ENCODE measurements around the gene POU4F3. TPM values are rescaled to one million over a fixed set of nuclear protein-coding genes. Genes with fewer than 3 reads are reported as not detected.

The POU4F3 gene
- total RNA-seq, 2 donors from 2014 or later: not detected

DNA sequence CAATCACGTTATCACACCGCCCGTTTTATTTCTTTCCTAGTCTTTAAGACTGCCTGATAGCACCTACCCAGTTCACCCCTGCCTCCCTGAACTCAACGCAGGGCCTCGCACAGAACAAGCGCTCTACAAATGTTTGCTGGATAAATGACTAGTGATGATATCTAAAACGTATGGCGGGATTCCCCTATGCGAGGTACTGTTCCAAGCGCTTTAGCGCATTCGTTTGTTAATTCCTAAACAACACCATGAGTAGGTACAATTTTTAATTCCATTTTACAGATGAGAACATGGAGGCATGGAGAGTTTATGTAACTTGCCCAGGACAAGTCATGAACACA is 6.6 kb downstream of the POU4F3 start:
- Mint-ChIP-seq H3K4me3 (peak overlapping the region; percentile 29), H3K4me1 (no peaks in the 10 kb centered on the region), H3K27me3 (peaks cover 66% of the 10 kb centered on the region), H3K9me3 (no peaks in the 10 kb centered on the region), H3K36me3 (ENCODE audit: low read depth) (no peaks in the 10 kb centered on the region), H3K27ac (no peak overlapping the region)
- no peak for ATAC-seq (replicated peaks)

DNA sequence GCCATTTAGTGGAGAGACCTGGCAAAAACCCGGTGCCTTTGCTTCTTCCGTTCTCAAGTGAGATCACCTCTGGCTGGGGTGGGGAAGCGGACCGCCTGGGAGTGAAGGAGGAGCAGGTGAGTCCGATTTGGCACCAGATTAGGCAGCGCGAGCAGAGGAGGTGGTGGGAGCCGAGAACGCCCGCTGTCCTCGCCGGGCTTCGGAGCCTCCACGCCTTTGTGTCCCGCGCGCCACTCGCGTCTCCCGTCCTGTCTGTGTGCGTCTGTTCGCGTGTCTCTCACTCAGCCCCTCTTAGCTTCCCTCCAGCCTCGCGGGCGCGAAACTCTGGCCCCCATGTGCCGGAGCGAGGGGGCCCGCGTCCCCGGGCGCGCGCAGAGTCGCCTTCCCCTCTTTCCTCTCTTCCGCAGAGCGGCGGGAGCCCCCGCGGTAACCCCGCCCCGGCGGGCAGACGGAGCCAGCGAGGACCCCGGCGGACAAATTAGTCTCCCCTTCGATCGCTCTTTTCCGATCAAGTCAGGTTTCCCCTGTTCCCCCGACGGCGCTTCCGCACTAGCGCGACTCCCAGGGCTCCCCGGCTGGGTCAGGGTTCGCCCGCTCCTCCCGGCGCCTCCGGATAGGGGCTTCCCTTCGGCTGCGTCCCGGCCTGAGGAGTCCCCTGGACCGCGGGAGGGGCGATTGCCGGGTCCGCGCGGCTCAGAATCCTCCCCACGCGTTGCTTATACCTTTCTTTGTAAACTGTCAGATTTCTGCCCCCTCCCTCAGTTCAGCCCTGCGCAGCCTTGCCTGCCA is 7.1 kb downstream of the POU4F3 start:
- Mint-ChIP-seq H3K27me3 (peaks cover 65% of the 10 kb centered on the region), H3K9me3 (no peaks in the 10 kb centered on the region), H3K36me3 (ENCODE audit: low read depth) (no peaks in the 10 kb centered on the region), H3K4me3 (peak overlapping the region; percentile 29), H3K4me1 (no peaks in the 10 kb centered on the region), H3K27ac (no peak overlapping the region)
- ATAC-seq (replicated peaks): no peak

DNA sequence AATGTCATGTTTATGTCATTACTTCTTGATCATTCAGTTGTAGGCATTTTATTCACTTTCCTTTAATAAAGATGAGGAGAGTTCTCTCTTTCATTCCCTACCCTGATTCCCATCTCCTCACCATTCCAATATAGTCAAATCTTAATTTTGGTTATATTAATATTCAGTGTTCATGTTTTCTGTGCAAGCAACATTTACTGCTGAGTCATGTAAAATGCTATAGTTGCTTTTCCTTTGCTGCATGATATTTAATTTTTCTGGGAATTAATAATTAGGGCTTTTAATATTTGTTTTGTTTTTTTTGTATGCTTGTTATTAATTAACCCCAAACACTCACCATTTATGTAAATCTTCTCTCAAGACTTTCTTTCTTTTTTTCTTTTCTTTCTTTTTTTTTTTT is 18.5 kb downstream of the POU4F3 start:
- H3K36me3 Mint-ChIP-seq (ENCODE audit: low read depth): no peaks in the 10 kb centered on the region
- H3K27ac Mint-ChIP-seq: no peak overlapping the region
- no peaks in the 10 kb centered on the region for H3K4me1 Mint-ChIP-seq

DNA sequence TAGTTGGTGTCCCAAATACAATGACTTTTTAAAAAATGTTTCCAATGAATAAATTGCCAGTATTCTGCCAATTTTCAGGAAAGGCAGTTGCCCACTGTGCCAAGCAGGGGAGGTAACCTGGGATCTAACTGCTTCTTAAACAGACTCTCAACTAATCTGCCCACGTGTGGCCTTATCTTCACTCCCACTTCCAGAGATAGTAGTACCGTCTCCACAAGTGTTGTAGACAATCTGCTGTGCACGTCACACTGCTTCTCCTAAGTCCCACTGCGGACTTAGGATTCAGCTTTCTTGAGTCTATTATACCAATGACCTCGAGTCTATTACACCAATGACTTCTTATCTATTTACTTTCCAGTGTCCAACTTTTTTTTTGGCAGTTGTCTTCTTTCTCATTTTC is 21.2 kb downstream of the POU4F3 start:
- no peaks in the 10 kb centered on the region for H3K9me3 Mint-ChIP-seq
- H3K27me3 Mint-ChIP-seq: peaks cover 40% of the 10 kb centered on the region
- no peak overlapping the region for H3K27ac Mint-ChIP-seq
- no peak for ATAC-seq (replicated peaks)
- no peaks in the 10 kb centered on the region for H3K4me1 Mint-ChIP-seq
- no peak overlapping the region for H3K4me3 Mint-ChIP-seq
- H3K36me3 Mint-ChIP-seq (ENCODE audit: low read depth): no peaks in the 10 kb centered on the region

More for the DNA sequence above, 18.5 kb downstream of the POU4F3 start:
- no peak overlapping the region for H3K4me3 Mint-ChIP-seq
- no peak for ATAC-seq (replicated peaks)
- no peaks in the 10 kb centered on the region for H3K9me3 Mint-ChIP-seq
- peaks cover 28% of the 10 kb centered on the region for H3K27me3 Mint-ChIP-seq

DNA sequence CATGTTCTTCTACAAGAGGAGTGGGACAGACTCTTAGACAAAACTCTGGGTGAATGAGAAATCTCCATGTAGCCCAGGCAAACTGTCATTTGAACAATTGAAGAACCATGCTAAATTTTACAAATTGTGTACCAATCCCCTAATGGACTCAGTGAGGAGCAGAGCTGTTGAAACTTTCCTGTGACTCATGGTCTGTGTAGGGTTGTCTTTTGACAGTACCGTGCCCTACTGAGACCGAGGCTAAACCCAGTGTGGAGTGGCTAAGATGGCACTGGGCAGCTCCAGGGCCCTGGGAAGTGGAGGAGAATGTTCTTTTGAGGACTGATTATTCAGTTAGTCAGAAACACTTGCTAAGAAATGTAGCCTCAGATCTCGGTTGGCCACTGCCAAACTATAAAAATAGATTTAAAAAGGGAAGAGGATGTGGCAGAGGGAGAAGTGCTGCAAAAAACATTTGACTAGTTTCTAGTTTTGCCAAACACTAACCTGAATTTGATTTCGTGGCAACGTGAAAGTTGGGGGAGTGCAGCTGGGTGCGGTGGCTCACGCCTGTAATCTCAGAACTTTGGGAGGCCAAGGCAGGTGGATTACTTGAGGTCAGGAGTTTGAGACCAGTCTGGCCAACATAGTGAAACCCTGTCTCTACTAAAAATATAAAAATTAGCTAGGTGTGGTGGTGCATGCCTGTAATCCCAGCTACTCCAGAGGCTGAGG is 24.7 kb downstream of the POU4F3 start:
- no peaks in the 10 kb centered on the region for H3K9me3 Mint-ChIP-seq
- peaks cover 47% of the 10 kb centered on the region for H3K27me3 Mint-ChIP-seq
- H3K27ac Mint-ChIP-seq: no peak overlapping the region
- H3K4me3 Mint-ChIP-seq: no peak overlapping the region
- ATAC-seq (replicated peaks): peak; percentile 31
- H3K36me3 Mint-ChIP-seq (ENCODE audit: low read depth): no peaks in the 10 kb centered on the region
- H3K4me1 Mint-ChIP-seq: no peaks in the 10 kb centered on the region

DNA sequence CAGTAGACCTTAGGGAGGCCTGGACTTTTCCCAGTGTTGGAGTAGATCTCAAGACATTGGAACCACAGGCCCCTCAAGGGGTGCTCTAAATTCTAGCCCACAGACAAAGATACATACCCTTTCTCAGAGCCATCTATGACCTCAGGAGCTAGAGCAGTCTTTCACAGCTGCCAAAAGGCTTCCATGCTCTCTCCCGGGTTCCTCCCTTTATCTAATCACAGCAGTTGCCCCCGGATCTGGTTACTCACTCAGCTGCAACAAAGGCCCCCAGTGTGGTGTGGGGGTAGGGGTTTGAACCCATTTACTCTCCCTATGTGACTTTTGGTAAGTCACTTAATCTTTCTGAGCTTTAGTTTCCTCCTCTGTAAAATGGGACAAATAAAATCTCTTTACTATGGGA is 27.0 kb downstream of the POU4F3 start:
- H3K4me3 Mint-ChIP-seq: no peak overlapping the region
- ATAC-seq (replicated peaks): no peak
- H3K36me3 Mint-ChIP-seq (ENCODE audit: low read depth): no peaks in the 10 kb centered on the region
- H3K27ac Mint-ChIP-seq: no peak overlapping the region
- H3K27me3 Mint-ChIP-seq: peaks cover 48% of the 10 kb centered on the region
- no peaks in the 10 kb centered on the region for H3K9me3 Mint-ChIP-seq
- H3K4me1 Mint-ChIP-seq: no peaks in the 10 kb centered on the region

DNA sequence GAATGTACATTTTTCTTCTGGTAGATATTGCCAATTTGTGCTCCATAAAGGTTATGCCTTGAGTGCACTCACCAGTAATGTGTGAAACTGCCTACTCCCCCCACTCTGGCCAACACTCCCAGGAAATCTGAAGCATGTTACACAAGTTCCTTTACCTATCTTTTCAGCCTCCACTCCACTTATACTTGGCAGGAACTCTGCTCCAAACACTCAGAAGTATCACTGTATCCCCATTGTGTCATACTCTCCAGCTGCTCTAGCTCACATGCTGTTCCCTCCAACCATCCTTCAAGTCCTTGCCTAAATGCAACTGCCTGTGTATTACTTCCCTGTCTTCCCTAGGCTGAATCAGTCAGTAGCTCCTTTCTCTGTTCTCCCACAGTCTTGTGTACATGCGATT is 28.3 kb downstream of the POU4F3 start:
- Mint-ChIP-seq H3K36me3 (ENCODE audit: low read depth) (no peaks in the 10 kb centered on the region), H3K4me3 (no peak overlapping the region), H3K27ac (no peak overlapping the region), H3K9me3 (no peaks in the 10 kb centered on the region), H3K27me3 (peaks cover 45% of the 10 kb centered on the region), H3K4me1 (no peaks in the 10 kb centered on the region)
- no peak for ATAC-seq (replicated peaks)

DNA sequence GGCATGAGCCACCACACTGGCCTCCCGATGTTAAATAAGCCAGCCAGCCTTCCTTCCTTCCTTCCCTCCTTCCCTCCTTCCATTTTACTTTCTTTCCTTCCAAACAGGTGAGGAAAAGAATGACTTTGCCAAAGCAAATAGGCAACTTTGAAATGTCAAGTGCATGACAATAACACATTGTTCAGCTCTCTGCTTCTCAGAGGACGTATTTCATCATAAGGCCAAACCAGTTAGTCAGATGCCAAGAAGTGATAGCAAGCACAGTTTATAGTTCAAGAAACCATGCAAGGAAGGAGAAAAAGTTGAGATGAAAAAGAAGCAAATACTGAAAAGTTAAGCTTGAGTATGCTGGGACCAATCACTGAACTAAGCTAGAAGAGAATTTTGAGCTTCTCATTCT is 29.5 kb downstream of the POU4F3 start:
- ATAC-seq (replicated peaks): no peak

DNA sequence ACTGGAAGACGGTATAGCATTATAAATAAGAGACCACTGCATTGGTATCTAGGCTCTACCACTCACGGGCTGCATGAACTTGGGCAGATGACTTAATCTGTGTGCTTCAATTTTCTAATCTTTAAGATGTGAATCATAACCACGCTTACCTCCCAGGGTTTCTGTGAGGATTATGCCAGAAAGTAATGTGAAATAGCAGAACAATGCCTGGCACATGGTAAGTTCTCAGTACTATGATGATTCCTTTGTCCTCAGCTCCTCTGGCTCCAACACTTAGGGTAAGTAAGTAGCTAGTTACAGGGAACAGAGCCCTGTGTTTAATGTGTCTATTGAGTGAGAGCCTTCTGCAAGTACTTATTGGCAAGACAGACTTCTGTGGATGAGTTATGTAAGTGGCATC is 31.1 kb downstream of the POU4F3 start:
- ATAC-seq (replicated peaks): no peak
- H3K36me3 Mint-ChIP-seq (ENCODE audit: low read depth): no peaks in the 10 kb centered on the region
- H3K27me3 Mint-ChIP-seq: peaks cover 33% of the 10 kb centered on the region

More for the DNA sequence above, 29.5 kb downstream of the POU4F3 start:
- H3K4me1 Mint-ChIP-seq: no peaks in the 10 kb centered on the region
- no peak overlapping the region for H3K4me3 Mint-ChIP-seq
- no peaks in the 10 kb centered on the region for H3K36me3 Mint-ChIP-seq (ENCODE audit: low read depth)
- H3K27me3 Mint-ChIP-seq: peaks cover 40% of the 10 kb centered on the region
- H3K27ac Mint-ChIP-seq: no peak overlapping the region
- H3K9me3 Mint-ChIP-seq: no peaks in the 10 kb centered on the region

DNA sequence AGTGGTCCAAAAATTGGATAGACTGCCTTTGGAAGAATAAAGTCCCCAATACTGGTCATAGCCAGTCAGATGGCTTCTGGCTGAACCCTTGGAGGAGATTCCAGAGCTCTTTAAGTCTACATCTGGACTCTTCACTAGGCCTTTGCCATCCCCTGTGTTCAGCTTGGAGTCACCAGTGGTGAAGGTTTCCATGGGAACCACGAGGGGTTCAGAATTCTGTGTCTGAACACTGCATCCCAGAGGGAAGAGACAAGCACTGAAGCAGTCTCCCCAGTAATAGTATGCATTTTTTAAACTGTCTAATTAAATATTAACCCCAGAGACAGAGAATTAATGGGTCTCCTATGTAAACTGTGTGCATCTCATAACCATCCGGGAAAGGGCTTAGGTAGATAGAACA is 38.2 kb downstream of the POU4F3 start:
- Mint-ChIP-seq H3K4me1 (no peaks in the 10 kb centered on the region), H3K27me3 (peaks cover 13% of the 10 kb centered on the region), H3K27ac (no peak overlapping the region), H3K36me3 (ENCODE audit: low read depth) (no peaks in the 10 kb centered on the region), H3K4me3 (no peak overlapping the region), H3K9me3 (no peaks in the 10 kb centered on the region)
- ATAC-seq (replicated peaks): no peak

More for the DNA sequence above, 31.1 kb downstream of the POU4F3 start:
- Mint-ChIP-seq H3K4me3 (no peak overlapping the region), H3K27ac (no peak overlapping the region), H3K4me1 (no peaks in the 10 kb centered on the region), H3K9me3 (no peaks in the 10 kb centered on the region)

DNA sequence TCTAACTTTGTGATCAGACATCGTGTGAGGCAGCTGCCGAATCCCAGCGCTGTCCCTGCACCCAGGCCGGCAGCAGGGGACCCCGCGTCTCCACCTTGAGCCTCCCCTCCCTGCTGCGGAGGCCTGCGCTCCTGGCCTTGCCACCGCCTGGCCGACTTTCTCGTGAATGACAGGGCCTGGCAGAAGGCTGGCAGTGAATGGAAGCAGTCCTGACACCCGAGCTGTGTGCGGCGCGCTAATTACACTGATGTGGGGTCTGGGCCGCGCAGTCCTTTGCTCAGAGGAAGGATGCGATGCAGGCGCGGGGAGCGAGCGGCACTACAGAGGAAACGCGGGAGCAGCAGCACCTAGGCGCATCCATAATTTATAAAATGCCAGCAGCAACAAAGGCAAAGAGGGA is 40.3 kb downstream of the POU4F3 start:
- no peaks in the 10 kb centered on the region for H3K9me3 Mint-ChIP-seq
- no peak overlapping the region for H3K4me3 Mint-ChIP-seq
- H3K27me3 Mint-ChIP-seq: peaks cover 13% of the 10 kb centered on the region
- H3K36me3 Mint-ChIP-seq (ENCODE audit: low read depth): no peaks in the 10 kb centered on the region
- H3K27ac Mint-ChIP-seq: no peak overlapping the region
- no peaks in the 10 kb centered on the region for H3K4me1 Mint-ChIP-seq
- ATAC-seq (replicated peaks): no peak

DNA sequence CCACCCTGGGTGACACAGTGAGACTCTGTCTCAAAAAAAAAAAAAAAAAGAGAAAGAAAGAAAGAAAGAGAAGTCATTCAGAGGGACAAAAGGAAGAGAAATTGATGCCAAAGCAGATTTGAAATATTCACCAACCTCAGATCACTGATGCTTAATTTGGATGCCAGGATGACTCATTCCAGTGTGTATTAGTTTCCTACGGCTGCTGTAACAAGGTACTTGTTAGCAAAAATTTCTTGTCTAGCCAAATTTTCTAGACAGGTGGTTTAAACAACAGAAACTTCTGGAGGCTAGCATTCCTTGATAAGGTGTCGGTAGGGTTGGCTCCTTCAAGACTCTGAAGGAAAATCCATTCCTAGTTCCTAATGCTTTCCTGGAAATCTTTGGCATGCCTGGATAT is 42.1 kb downstream of the POU4F3 start:
- no peak overlapping the region for H3K4me3 Mint-ChIP-seq
- H3K36me3 Mint-ChIP-seq (ENCODE audit: low read depth): no peaks in the 10 kb centered on the region
- ATAC-seq (replicated peaks): no peak
- peaks cover 13% of the 10 kb centered on the region for H3K27me3 Mint-ChIP-seq
- H3K4me1 Mint-ChIP-seq: no peaks in the 10 kb centered on the region
- no peaks in the 10 kb centered on the region for H3K9me3 Mint-ChIP-seq
- H3K27ac Mint-ChIP-seq: no peak overlapping the region

DNA sequence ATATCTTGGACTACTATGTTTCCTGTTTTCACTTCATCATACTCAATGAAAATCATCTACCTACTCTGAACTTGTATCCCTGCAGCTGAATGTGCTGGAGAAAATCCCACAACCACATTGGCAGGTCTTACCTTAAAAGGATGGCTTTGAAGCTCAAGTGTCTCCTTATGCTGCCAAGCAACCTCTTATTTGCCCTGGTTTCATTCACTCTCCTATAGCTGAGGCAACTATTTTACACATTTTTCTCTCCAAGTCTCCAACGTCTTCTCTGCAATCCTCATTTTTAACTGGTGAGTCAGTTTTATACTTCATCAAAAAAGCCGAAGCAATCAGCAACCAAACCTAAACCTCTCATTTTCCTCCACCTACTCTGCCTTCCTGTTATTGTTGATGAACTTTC is 49.7 kb downstream of the POU4F3 start:
- Mint-ChIP-seq H3K9me3 (no peaks in the 10 kb centered on the region), H3K36me3 (ENCODE audit: low read depth) (no peaks in the 10 kb centered on the region), H3K27ac (no peak overlapping the region), H3K4me3 (no peak overlapping the region), H3K27me3 (no peaks in the 10 kb centered on the region), H3K4me1 (no peaks in the 10 kb centered on the region)
- ATAC-seq (replicated peaks): no peak

DNA sequence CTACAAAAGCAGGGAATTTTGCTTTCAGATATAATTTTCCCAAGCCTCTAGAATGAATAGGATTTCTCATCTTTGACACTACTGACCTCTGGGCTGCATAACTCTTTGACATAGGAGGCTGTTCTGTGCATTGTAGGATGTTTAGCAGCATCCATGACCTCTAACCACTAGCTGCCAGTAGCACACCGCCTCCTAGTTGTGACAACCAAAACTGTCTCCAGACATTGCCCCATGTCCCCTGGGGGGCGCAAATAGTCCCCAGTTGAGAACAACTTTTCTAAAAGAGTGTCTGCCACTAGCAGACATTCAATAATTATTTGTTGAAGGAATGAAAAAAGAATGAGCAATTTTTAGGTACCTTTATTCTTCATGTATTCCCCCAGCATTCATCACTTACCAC is 51.8 kb downstream of the POU4F3 start:
- Mint-ChIP-seq H3K36me3 (ENCODE audit: low read depth) (no peaks in the 10 kb centered on the region), H3K4me1 (no peaks in the 10 kb centered on the region)

More for the DNA sequence above, 51.8 kb downstream of the POU4F3 start:
- no peak overlapping the region for H3K4me3 Mint-ChIP-seq
- H3K27ac Mint-ChIP-seq: no peak overlapping the region
- no peak for ATAC-seq (replicated peaks)
- no peaks in the 10 kb centered on the region for H3K9me3 Mint-ChIP-seq
- H3K27me3 Mint-ChIP-seq: peaks cover 4% of the 10 kb centered on the region

Data from activated T-helper 17 cell treated with anti-CD3 and anti-CD28 coated beads, Interleukin-2, amount 50 U/mL, for 72 hours (primary cell).